ENCODE results near the gene PBX3.

- TF ChIP-seq CTCF (optimal IDR thresholded peaks at IDR 0.05 in 1 of 3, IDR thresholded peaks at IDR 0.05 in 1 of 3, conservative IDR thresholded peaks at IDR 0.05 in 1 of 3; ENCODE audit: extremely low read depth in 1 of 3, insufficient read depth in 2 of 3, low read length in 3 of 3) (no peak), EZH2 (IDR thresholded peaks at IDR 0.05; ENCODE audit: low read length) (no peak)
Measured at GRCh38 chr9:125915606-125916005, 168.4 kb downstream of the PBX3 start.
